Adrenal gland (tissue), 12 donors: Measurements from ENCODE around the gene FGD5. TPM values are rescaled to one million over a fixed set of nuclear protein-coding genes. Genes with fewer than 3 reads are reported as not detected.

Source experiments
- DNase-seq, 7 donors: peaks; one replicate each; pipeline ENCODE4 v3.0.0-alpha.2; 2019 to 2020
- H3K27ac ChIP-seq, 5 donors: fragments of 200-600 bp; sonication (generic) in 4 of 5; 1 replicate in 3 of 5; 2 replicates in 2 of 5; pipeline versions ENCODE4 v1.5.1 to v1.8.0; 2016 to 2020; ENCODE audit warnings: mild to moderate bottlenecking in 1 of 5
- H3K27me3 ChIP-seq: fragments of 200-600 bp; 2 replicates; pipeline ENCODE4 v1.8.0; 2021
- H3K36me3 ChIP-seq, 2 donors: fragments of 200-600 bp; replicated peaks in 1 of 2; 1 replicate in 1 of 2; 2 replicates in 1 of 2; pipeline versions ENCODE4 v1.5.1 to v1.8.0; 2018 to 2022
- H3K4me1 ChIP-seq, 2 donors: fragments of 200-600 bp; replicated peaks in 1 of 2; 1 replicate in 1 of 2; 2 replicates in 1 of 2; pipeline versions ENCODE4 v1.5.1 to v1.8.0; 2018 to 2021
- H3K4me3 ChIP-seq, 4 donors: fragments of 200-600 bp; sonication (generic) in 3 of 4; one replicate each; pipeline ENCODE4 v1.5.1; 2016 to 2018
- H3K9me3 ChIP-seq, 3 donors: fragments of 200-600 bp; sonication (generic) in 1 of 3; replicated peaks in 1 of 3; 1 replicate in 2 of 3; 2 replicates in 1 of 3; pipeline versions ENCODE4 v1.5.1 to v1.8.0; 2016 to 2021
- CTCF ChIP-seq, 6 experiments: fragments of 450-650 bp in 4 of 6; fragments of 200-600 bp in 2 of 6; sonication (generic) in 1 of 6; IDR thresholded peaks; 1 replicate in 5 of 6; 2 replicates in 1 of 6; pipeline versions ENCODE4 v1.5.1 to v1.8.0; 2016 to 2021; ENCODE audit warnings: antibody characterized with exemption in 6 of 6, mild to moderate bottlenecking in 2 of 6, moderate library complexity in 1 of 6
- POLR2A ChIP-seq, 2 donors: fragments of 450-650 bp; IDR thresholded peaks; one replicate each; pipeline ENCODE4 v1.6.1; 2017; ENCODE audit warnings: antibody characterized with exemption in 2 of 2, mild to moderate bottlenecking in 2 of 2, moderate library complexity in 1 of 2
- WGBS, 4 donors: extraction: QIAGEN DNeasy Blood & Tissue Kit in 2 of 4; methylation state at CpG; one replicate each; pipeline versions ENCODE4 v1.1.5 to v1.1.7; 2013 to 2017; 5-methylcytosine and 5-hydroxymethylcytosine counted together
- intact Hi-C, 2 donors: fragments of 100-400 bp; cut with DNase I; formaldehyde crosslinking; loops; one replicate each; pipeline versions ENCODE4 v1.14.1 to v1.15.0; 2022 to 2023
- polyA plus RNA-seq, 3 donors: library from polyadenylated mRNA; stranded (reverse); fragments of 200-250 nt in 2 of 3; fragments of 350-450 nt in 1 of 3; fragmentation: Illumina TruSeq in 1 of 3; extraction: RNeasy Lipid Tissue Mini Kit (QIAGEN cat#74804) in 1 of 3; gene quantifications; one replicate each; pipeline ENCODE4 v1.2.3, GENCODE V29; 2013 to 2014
- total RNA-seq, 9 donors: library from RNA; depleted of rRNA in 4 of 9; stranded (reverse); fragments of >200 nt in 4 of 9; fragments of 120-200 nt in 1 of 9; fragmentation: NEBNext Ultra II Directional in 1 of 9; extraction: Animal tissue kit (Norgen Biotek cat#: 25700) in 1 of 9; gene quantifications; one replicate each; pipeline versions ENCODE4 v1.1.0 to v1.2.4, GENCODE V29; 2013 to 2023
- donor health status: healthy with polysubstance abuse.
- donor health status: Bipolar disorder and iron deficiency.
- donor health status: DM: yes; HTN: yes; CAD: no.
- donor health status: DM: no; HTN: no; CAD: no.
- donor health status: DM: no; HTN: no; CAD: no.
- donor health status: DM: yes; HTN: yes; CAD: no.

Gene FGD5
- total and polyA plus RNA-seq, 12 donors: 4.9 to 21.4 (median 11.2) TPM

GRCh38 chr3:14796403-14797077 lies 22.2 kb upstream of the FGD5 start:
- no peaks in the 10 kb centered on the region for H3K9me3 ChIP-seq
- H3K36me3 ChIP-seq: no peaks in the 10 kb centered on the region
- TF ChIP-seq CTCF (IDR thresholded peaks at IDR 0.05) (no peak), POLR2A (IDR thresholded peaks at IDR 0.05) (no peak)
- intact Hi-C loops: no loop called here
- H3K4me3 ChIP-seq: no peak overlapping the region
- no peaks in the 10 kb centered on the region for H3K4me1 ChIP-seq
- 73 to 76% (median 75%) methylated on average over 12 to 14 of the region's 14 CpGs for WGBS, 4 donors
- DNase-seq: peak in 1 of 7 donors; percentile 3
- H3K27me3 ChIP-seq: no peaks in the 10 kb centered on the region
- no peak overlapping the region for H3K27ac ChIP-seq

GRCh38 chr3:14797731-14798130 lies 21.0 kb upstream of the FGD5 start:
- no peaks in the 10 kb centered on the region for H3K27me3 ChIP-seq
- H3K36me3 ChIP-seq: no peaks in the 10 kb centered on the region
- no peaks in the 10 kb centered on the region for H3K9me3 ChIP-seq
- H3K4me3 ChIP-seq: no peak overlapping the region
- intact Hi-C loops: no loop called here
- TF ChIP-seq CTCF (IDR thresholded peaks at IDR 0.05) (no peak), POLR2A (IDR thresholded peaks at IDR 0.05) (no peak)
- WGBS, 4 donors: 60 to 91% (median 63%) methylated on average over 3 to 4 of the region's 4 CpGs
- H3K4me1 ChIP-seq: no peaks in the 10 kb centered on the region
- H3K27ac ChIP-seq: no peak overlapping the region
- no peak for DNase-seq

GRCh38 chr3:14798231-14798630 lies 20.5 kb upstream of the FGD5 start:
- 84 to 91% (median 87%) methylated on average over 2 to 6 of the region's 6 CpGs for WGBS, 4 donors
- intact Hi-C loops: no loop called here
- no peaks in the 10 kb centered on the region for H3K9me3 ChIP-seq

GRCh38 chr3:14799146-14799545 lies 19.6 kb upstream of the FGD5 start:
- intact Hi-C loops: no loop called here
- H3K27me3 ChIP-seq: no peaks in the 10 kb centered on the region
- H3K4me3 ChIP-seq: no peak overlapping the region
- H3K9me3 ChIP-seq: no peaks in the 10 kb centered on the region
- TF ChIP-seq CTCF (IDR thresholded peaks at IDR 0.05) (no peak), POLR2A (IDR thresholded peaks at IDR 0.05) (no peak)
- 76 to 85% (median 79%) methylated on average over 4 of the region's 4 CpGs for WGBS, 4 donors
- no peaks in the 10 kb centered on the region for H3K4me1 ChIP-seq
- H3K27ac ChIP-seq: no peak overlapping the region
- no peaks in the 10 kb centered on the region for H3K36me3 ChIP-seq
- DNase-seq: peak in 1 of 7 donors; percentile 5

More at GRCh38 chr3:14798231-14798630, 20.5 kb upstream of the FGD5 start:
- Histone ChIP-seq H3K4me1 (no peaks in the 10 kb centered on the region), H3K4me3 (no peak overlapping the region), H3K27me3 (no peaks in the 10 kb centered on the region), H3K27ac (no peak overlapping the region), H3K36me3 (no peaks in the 10 kb centered on the region)
- no peak for TF ChIP-seq POLR2A (IDR thresholded peaks at IDR 0.05)
- no peak for TF ChIP-seq CTCF (IDR thresholded peaks at IDR 0.05)
- DNase-seq: no peak
